K562 (cell line): ENCODE data around the gene KCND2. TPM values are rescaled to one million over a fixed set of nuclear protein-coding genes. Genes with fewer than 3 reads are reported as not detected.

ENCODE experiments used
- ATAC-seq: fragments of 200-7000 bp; cut with Tn5 transposase; 3 replicates; pipeline ENCODE4 v1.9.1; 2020; ENCODE audit warnings: moderate library complexity
- BruUV-seq: library from RNA; stranded (reverse); fragments of 400-500 nt; replicated peaks from 2 replicates; lab custom pipeline; 2021; lab: Mats Ljungman, UMichigan
- CTCF ChIA-PET: fragments of 300-600 bp; formaldehyde crosslinking; extraction: SDS; loops from one replicate; lab custom pipeline; 2021; ENCODE audit warnings: low intra/inter-chr PET ratio; lab: Yijun Ruan, JAX
- POLR2A ChIA-PET: fragments of 300-600, 350-650 bp; sonication (Branson Sonifier 250); formaldehyde crosslinking; extraction: SDS; loops from one replicate; lab custom pipeline; 2021; ENCODE audit warnings: antibody characterized with exemption, inconsistent platforms; lab: Yijun Ruan, JAX
- DNase-seq, 4 experiments: peaks; one replicate each; pipeline versions ENCODE4 v3.0.0 to v3.0.0-alpha.2; 2011 to 2018; ENCODE audit warnings: low spot score in 3 of 4, mixed read lengths in 3 of 4; ENCODE audit errors: extremely low read depth in 1 of 4
- FAIRE-seq: peaks from 2 replicates; lab custom pipeline; 2011; peaks lifted over from hg19 to GRCh38; lab: Jason Lieb, UNC
- H2AFZ ChIP-seq: 2 replicates; pipeline ENCODE4 v1.6.0; 2011; ENCODE audit warnings: low read depth, low read length, control low read depth, inconsistent platforms
- H3K27ac ChIP-seq: fragments of 200-600 bp; 3 replicates; pipeline ENCODE4 v1.8.0; 2011; ENCODE audit warnings: low read depth, mild to moderate bottlenecking, control low read depth, inconsistent platforms, low read length, moderate library complexity, mixed read lengths; ENCODE audit errors: extremely low read depth
- H3K27me3 ChIP-seq, 2 experiments: fragments of 300-600 bp in 1 of 2; 2 replicates in 1 of 2; 3 replicates in 1 of 2; pipeline versions ENCODE4 v1.6.0 to v1.8.0; 2011; ENCODE audit warnings: inconsistent platforms in 2 of 2, low read length in 2 of 2, mild to moderate bottlenecking in 1 of 2, mixed read lengths in 1 of 2, moderate library complexity in 1 of 2; ENCODE audit not compliant: control insufficient read depth in 2 of 2, insufficient read depth in 2 of 2
- H3K36me3 ChIP-seq: fragments of 300-600 bp; 3 replicates; pipeline ENCODE4 v1.8.0; 2011; ENCODE audit warnings: mild to moderate bottlenecking, low read length, inconsistent platforms; ENCODE audit not compliant: control insufficient read depth, insufficient read depth
- H3K4me1 ChIP-seq, 2 experiments: fragments of 200-600 bp in 1 of 2; replicated peaks in 1 of 2; 2 replicates in 1 of 2; 3 replicates in 1 of 2; pipeline versions ENCODE4 v1.5.1 to v1.8.0; 2011; ENCODE audit warnings: inconsistent platforms in 2 of 2, low read length in 2 of 2, mild to moderate bottlenecking in 1 of 2, mixed read lengths in 1 of 2, moderate library complexity in 1 of 2; ENCODE audit not compliant: control insufficient read depth in 2 of 2, insufficient read depth in 2 of 2
- H3K4me2 ChIP-seq: 2 replicates; pipeline ENCODE4 v1.6.1; 2011; ENCODE audit warnings: low read length, control low read depth, inconsistent platforms, mixed read lengths; ENCODE audit not compliant: insufficient read depth
- H3K4me3 ChIP-seq: fragments of 200-600 bp; sonication (generic), shearing (Covaris generic); 2 replicates; pipeline ENCODE4 v1.5.1; 2016; ENCODE audit warnings: control low read depth, inconsistent platforms
- H3K79me2 ChIP-seq: fragments of 200-600 bp; 3 replicates; pipeline ENCODE4 v1.8.0; 2011; ENCODE audit warnings: low read length, inconsistent platforms; ENCODE audit not compliant: control insufficient read depth, insufficient read depth
- H3K9ac ChIP-seq, 2 experiments: 2 replicates each; pipeline versions ENCODE4 v1.6.0 to v1.6.1; 2011; ENCODE audit warnings: low read depth in 2 of 2, low read length in 2 of 2, control low read depth in 1 of 2, inconsistent platforms in 1 of 2, mild to moderate bottlenecking in 1 of 2, mixed read lengths in 1 of 2; ENCODE audit not compliant: insufficient read depth in 1 of 2
- H3K9me1 ChIP-seq: one replicate; pipeline ENCODE4 v1.6.0; 2011; ENCODE audit warnings: inconsistent platforms, mild to moderate bottlenecking, low read length, moderate library complexity; ENCODE audit not compliant: control insufficient read depth, insufficient read depth
- H3K9me3 ChIP-seq: replicated peaks from 2 replicates; pipeline ENCODE4 v1.5.1; 2011; ENCODE audit warnings: low read depth, low read length, inconsistent platforms; ENCODE audit not compliant: control insufficient read depth, insufficient read depth
- H4K20me1 ChIP-seq: replicated peaks from 2 replicates; pipeline ENCODE4 v1.6.1; 2011; ENCODE audit warnings: low read length, inconsistent platforms, mixed read lengths; ENCODE audit not compliant: control insufficient read depth, insufficient read depth
- ARID4B ChIP-seq: sonication (generic); formaldehyde crosslinking; IDR thresholded peaks from 2 replicates; pipeline ENCODE4 v1.8.0; 2022; ENCODE audit warnings: mild to moderate bottlenecking, missing genetic modification reagents
- HBP1 ChIP-seq: fragments of 450-650 bp; formaldehyde crosslinking; IDR thresholded peaks from 2 replicates; pipeline ENCODE4 v1.4.0; 2022; ENCODE audit warnings: missing genetic modification characterization
- NFE2 ChIP-seq: IDR thresholded peaks from 2 replicates; pipeline ENCODE4 v1.6.1; 2014; ENCODE audit warnings: antibody characterized with exemption, low read depth
- PKNOX1 ChIP-seq: fragments of 450-650 bp; IDR thresholded peaks from 2 replicates; pipeline ENCODE4 v1.6.1; 2016
- SIN3B ChIP-seq: fragments of 450-650 bp; IDR thresholded peaks from 2 replicates; pipeline ENCODE4 v1.6.1; 2017; ENCODE audit warnings: low read depth, mild to moderate bottlenecking, moderate library complexity
- SMARCB1 ChIP-seq: IDR thresholded peaks from 2 replicates; pipeline ENCODE4 v1.6.1; 2011; ENCODE audit warnings: improper control_type of control experiment, low read depth; ENCODE audit not compliant: insufficient read length
- SRSF7 ChIP-seq: fragments of 200-400 bp; formaldehyde crosslinking; optimal IDR thresholded peaks from 2 replicates; pipeline ENCODE3; 2017; ENCODE audit warnings: mild to moderate bottlenecking, low read depth, low read length
- THRA ChIP-seq: fragments of 450-650 bp; IDR thresholded peaks from 2 replicates; pipeline ENCODE4 v1.6.1; 2017; ENCODE audit warnings: mild to moderate bottlenecking, moderate library complexity
- ZBTB7A ChIP-seq: IDR thresholded peaks from 2 replicates; pipeline ENCODE4 v1.6.1; 2011; ENCODE audit warnings: low read depth, mild to moderate bottlenecking, low read length, moderate library complexity, borderline replicate concordance; ENCODE audit not compliant: control insufficient read depth
- ZC3H8 ChIP-seq: fragments of 450-650 bp; IDR thresholded peaks from 2 replicates; pipeline ENCODE4 v1.6.1; 2017
- ZKSCAN1 ChIP-seq: fragments of 150-350 bp; IDR thresholded peaks from 2 replicates; pipeline ENCODE4 v1.6.1; 2016; ENCODE audit warnings: low read depth, low read length
- ZNF24 ChIP-seq: fragments of 450-650 bp; IDR thresholded peaks from 2 replicates; pipeline ENCODE4 v1.6.1; 2016
- ZNF431 ChIP-seq: sonication (generic); formaldehyde crosslinking; IDR thresholded peaks from 2 replicates; pipeline ENCODE4 v1.8.0; 2022; ENCODE audit warnings: mild to moderate bottlenecking, missing genetic modification reagents
- ZNF77 ChIP-seq: fragments of 250-450 bp; sonication (Bioruptor Pico); IDR thresholded peaks from 2 replicates; pipeline ENCODE4 v1.5.0; 2020
- WGBS: fragments of 100-300 bp; shearing (Covaris generic); methylation state at CpG from one replicate; pipeline ENCODE4 v1.1.6; 2016; ENCODE audit warnings: low coverage, mixed read lengths; ENCODE audit not compliant: insufficient coverage; ENCODE audit errors: missing lambda C conversion rate; 5-methylcytosine and 5-hydroxymethylcytosine counted together
- in situ Hi-C: fragments of 300-500 bp; cut with MboI; formaldehyde crosslinking; loops from 4 replicates; pipeline ENCODE4 v1.15.0; 2018; ENCODE audit warnings: inconsistent platforms, mixed read lengths
- intact Hi-C: fragments of 100-400 bp; cut with micrococcal nuclease; formaldehyde crosslinking; loops from 2 replicates; pipeline ENCODE4 v1.14.2; 2022
- polyA plus RNA-seq, 8 experiments: library from polyadenylated mRNA; depleted of rRNA in 4 of 8; stranded (reverse) in 5 of 8; unstranded in 3 of 8; fragments of >200 nt; fragmentation: Nextera tagmentation in 2 of 8; fragmentation: Illumina TruSeq in 1 of 8; extraction: Ambion mirVana in 2 of 8; extraction: Trizol in 1 of 8; gene quantifications; 2 replicates each; pipeline versions ENCODE4 v1.2.1 to v1.2.3, GENCODE V29; 2011 to 2014; ENCODE audit warnings: inconsistent platforms in 1 of 8, missing spikeins in 1 of 8
- total RNA-seq, 7 experiments: library from RNA; depleted of rRNA in 6 of 7; stranded (reverse); fragments of >200 nt in 6 of 7; fragmentation: Illumina TruSeq in 2 of 7; extraction: Trizol in 2 of 7; gene quantifications; 2 replicates each; pipeline versions ENCODE4 v1.2.1 to v1.2.3, GENCODE V29; 2011 to 2021; ENCODE audit warnings: low replicate concordance in 1 of 7

The KCND2 gene
- total and polyA plus RNA-seq, 9 of the 15 experiments (the other 6 are each of a cell fraction or from before 2014, with no cell fraction given): 0.03 to 0.12 TPM; not detected in 7

- TF ChIP-seq ZNF24 (no peak), ZNF431 (CRISPR knock-in tag) (no peak)
Observed at GRCh38 chr7:120320218-120320961, 47.4 kb downstream of the KCND2 start (continued).

GRCh38 chr7:120327054-120327453 is 54.1 kb downstream of the KCND2 start:
- CTCF ChIA-PET: no interaction called here
- DNase-seq (no peak), ATAC-seq (no peak), FAIRE-seq (no peak)
- Histone ChIP-seq H3K4me2 (no peak overlapping the region), H3K9ac (no peak overlapping the region), H3K79me2 (no peaks in the 10 kb centered on the region), H3K4me3 (no peak overlapping the region), H4K20me1 (no peaks in the 10 kb centered on the region), H3K36me3 (no peaks in the 10 kb centered on the region), H3K27me3 (no peaks in the 10 kb centered on the region), H2AFZ (no peak overlapping the region), H3K9me3 (no peaks in the 10 kb centered on the region), H3K27ac (no peak overlapping the region), H3K4me1 (no peaks in the 10 kb centered on the region), H3K9me1 (no peaks in the 10 kb centered on the region)
- in situ Hi-C loops (no loop called here), intact Hi-C loops (no loop called here)
- TF ChIP-seq SRSF7: no peak
- no peak for TF ChIP-seq ARID4B (CRISPR knock-in tag)
- no peak for TF ChIP-seq ZBTB7A
- TF ChIP-seq HBP1 (CRISPR knock-in tag): no peak
- TF ChIP-seq ZC3H8: no peak
- TF ChIP-seq ZKSCAN1: no peak
- TF ChIP-seq ZNF77: no peak
- no peak for TF ChIP-seq PKNOX1
- no peak for TF ChIP-seq SIN3B
- no peak for TF ChIP-seq NFE2
- TF ChIP-seq SMARCB1: no peak
- TF ChIP-seq THRA: no peak
- 0% methylated on average over 1 of the region's 1 CpG for WGBS
- no TSS peak for BruUV-seq
- POLR2A ChIA-PET: no interaction called here
